ENCODE measurements around the gene CTDSP2.

The CTDSP2 gene

DNA sequence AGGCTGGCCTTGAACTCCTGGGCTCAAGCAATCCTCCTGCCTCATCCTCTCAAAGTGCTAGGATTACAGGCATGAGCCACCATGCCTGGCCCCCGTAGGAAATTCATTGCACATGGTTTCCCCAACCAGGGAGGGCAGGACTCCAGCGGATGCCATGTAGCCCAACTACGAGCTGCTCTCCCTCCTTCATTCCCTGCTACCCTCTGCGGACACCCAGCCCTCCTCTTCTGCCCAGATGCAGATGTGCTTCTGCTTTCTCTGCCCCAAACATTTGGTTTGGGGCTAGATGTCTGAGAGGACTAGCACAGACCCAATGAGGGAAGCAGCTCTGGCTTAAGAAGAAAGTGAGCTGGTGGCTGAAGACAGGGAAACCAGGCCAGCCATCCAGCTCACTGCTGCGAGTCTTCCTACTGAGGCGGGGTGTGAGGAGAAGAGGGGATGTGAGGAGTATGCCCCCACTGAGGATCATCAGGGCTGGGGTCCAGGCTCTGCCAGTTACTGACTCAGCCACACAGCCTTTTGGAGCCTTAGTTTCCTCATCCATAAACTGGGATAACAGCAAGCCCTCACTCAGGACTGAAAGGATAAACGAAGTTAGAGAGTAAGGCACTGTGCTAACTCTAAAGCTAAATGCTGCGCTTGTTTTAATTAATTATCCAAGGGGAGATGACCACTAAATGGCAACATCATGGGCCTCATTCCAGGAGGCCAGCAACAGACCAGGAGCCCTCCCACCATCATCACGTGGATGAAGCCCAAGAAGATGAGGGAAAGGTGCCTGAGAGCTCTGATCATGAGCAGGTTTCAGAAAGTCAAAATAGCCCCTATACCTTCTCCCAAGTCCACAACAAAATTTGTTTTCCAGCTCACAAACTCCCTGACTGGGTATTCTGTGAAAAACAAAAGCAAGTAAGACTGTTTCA is 10.9 kb downstream of the CTDSP2 start:
- DNase-seq (ENCODE audit: low read depth in 1 of 2, low spot score in 1 of 2), result no peak
- no peak for TF ChIP-seq JUND (IDR thresholded peaks at IDR 0.05; ENCODE audit: low read depth)
- in situ Hi-C loops (cut with HindIII; ENCODE audit: low pct_unique_long_range_greater_than_20kb, low sequenced_read_pairs), result no loop called here

DNA sequence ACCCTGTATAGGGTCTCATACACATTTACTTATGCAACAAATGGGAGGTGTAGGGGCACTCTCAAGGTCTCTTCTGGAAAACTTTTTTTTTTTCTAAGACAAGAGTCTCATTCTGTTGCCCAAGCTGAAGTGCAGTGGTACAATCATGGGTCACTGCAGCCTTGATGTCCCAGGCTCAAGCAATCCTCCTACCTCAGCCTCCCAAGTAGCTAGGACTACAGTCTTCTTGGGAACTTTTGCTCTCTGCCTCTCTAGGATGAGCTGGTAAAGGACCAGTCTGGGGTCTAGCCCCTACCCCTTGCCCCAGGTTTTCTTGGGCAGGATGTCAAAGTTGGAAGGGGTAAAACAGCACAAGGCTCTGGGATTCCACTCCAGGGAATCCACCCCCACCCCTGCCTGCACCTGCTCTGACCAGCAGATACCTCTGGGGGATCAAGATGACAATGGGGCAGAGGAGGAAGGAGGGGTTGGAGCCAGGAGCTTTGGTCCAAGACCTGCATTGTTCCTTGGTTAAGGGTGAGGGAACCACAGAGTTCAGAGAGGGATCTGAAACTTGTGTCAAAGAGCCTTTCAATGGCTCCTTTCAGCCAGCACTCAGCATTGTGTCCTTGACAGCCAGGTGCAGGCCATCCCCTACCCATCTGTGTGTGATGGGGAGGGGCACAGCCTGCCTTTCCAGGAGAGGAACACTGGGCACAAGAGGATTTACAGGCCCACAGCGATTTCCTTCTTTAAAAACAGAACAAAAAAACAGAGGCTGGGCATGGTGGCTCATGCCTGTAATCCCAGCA is 12.2 kb downstream of the CTDSP2 start:
- in situ Hi-C loops (cut with HindIII; ENCODE audit: low pct_unique_long_range_greater_than_20kb, low sequenced_read_pairs), result no loop called here
- TF ChIP-seq JUND (IDR thresholded peaks at IDR 0.05; ENCODE audit: low read depth), result no peak
- no peak for DNase-seq (ENCODE audit: low read depth in 1 of 2, low spot score in 1 of 2)

DNA sequence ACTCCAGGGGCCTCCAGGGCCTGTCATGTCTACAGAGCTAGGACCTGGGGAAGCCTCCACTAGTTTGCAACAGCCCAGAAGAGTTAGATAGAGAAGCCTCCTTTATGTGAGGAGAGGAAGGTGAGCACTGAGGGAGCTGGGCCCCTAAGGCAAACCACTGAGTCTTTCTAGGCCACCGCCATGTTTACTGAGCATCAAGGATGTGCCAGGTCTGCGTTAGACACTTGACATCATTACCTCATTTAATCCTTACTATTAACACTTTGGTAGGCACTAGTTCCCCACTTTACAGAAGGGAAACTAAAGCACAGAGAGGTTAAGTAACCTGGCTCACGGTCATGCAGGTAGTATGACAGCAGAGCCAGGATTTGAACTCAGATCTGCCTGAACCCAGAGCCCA is 12.9 kb downstream of the CTDSP2 start:
- no peak for DNase-seq (ENCODE audit: low read depth in 1 of 2, low spot score in 1 of 2)
- TF ChIP-seq JUND (IDR thresholded peaks at IDR 0.05; ENCODE audit: low read depth), result no peak
- in situ Hi-C loops (cut with HindIII; ENCODE audit: low pct_unique_long_range_greater_than_20kb, low sequenced_read_pairs), result no loop called here

DNA sequence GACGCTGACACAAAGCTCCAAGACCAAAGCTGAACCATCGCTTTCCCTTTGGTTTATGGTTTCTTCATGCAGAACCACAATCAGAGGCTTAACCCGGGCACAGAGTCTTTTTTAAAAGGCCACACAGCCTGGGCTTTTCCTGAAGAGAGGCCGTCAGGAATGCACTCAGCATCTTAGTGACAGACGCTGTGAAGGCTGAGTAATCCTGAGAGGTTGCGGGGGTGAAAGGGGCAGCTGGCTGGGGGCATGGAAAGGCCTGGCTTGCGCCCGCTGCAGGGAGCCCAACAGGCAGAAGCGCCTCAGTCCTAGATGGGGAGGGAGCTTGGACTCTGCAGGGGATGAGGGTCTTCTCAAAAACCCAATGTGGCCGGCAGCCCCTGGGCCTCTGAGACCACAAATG is 13.6 kb downstream of the CTDSP2 start:
- TF ChIP-seq JUND (IDR thresholded peaks at IDR 0.05; ENCODE audit: low read depth), result no peak
- in situ Hi-C loops (cut with HindIII; ENCODE audit: low pct_unique_long_range_greater_than_20kb, low sequenced_read_pairs), result no loop called here
- no peak for DNase-seq (ENCODE audit: low read depth in 1 of 2, low spot score in 1 of 2)

DNA sequence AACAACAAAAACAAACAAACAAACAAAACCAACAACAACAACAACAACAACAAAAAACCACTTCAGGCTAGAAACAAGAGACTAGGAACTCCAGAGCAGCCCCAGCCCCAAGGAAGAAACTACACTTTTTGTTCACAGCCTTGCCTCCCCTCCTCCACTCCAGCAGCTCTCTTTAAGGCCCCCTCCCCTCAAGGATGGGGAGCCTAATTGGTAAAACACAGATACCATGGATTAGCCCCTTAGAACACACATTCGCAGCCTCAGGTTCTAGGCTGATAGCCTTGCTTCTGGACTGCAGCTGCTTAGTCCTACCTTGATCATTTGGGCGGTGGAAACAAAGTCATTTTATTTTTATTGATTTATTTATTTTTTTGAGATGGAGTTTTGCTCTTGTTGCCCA is 16.1 kb downstream of the CTDSP2 start:
- in situ Hi-C loops (cut with HindIII; ENCODE audit: low pct_unique_long_range_greater_than_20kb, low sequenced_read_pairs), result no loop called here
- DNase-seq (ENCODE audit: low read depth in 1 of 2, low spot score in 1 of 2), result no peak
- TF ChIP-seq JUND (IDR thresholded peaks at IDR 0.05; ENCODE audit: low read depth), result no peak

DNA sequence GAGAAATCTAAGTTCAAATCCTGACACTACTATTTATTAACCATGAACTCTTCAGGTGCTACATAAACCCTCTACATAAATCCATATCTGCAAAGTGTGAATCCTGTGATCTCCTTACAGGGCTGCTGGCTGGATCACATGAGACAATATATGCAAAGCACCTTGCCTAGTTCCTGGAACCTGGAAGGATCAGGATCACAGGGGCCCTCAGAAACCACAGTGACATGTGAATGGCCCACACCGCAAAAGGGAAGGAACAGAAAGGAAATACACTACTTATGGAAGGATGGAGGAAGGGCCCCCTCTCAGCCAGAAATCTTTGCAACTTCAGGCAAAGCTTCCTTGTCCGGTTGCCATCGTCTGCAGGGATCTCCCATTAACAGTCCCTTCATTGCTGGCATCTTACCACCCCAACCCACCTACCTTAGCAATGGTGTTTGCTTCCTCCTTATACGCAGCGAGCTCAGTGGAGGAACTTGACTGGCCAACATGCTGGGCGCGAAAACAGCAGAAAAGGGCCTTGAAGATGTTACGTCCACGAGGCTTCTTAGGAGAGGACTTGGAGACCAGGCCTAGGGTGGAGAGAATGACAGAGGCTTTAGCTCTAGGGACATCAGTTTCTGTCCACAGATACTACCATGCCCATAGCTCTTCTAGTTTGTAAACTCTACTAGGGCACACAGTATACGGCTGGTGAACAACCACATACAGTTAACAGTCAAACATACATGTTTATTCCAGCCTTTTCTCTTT is 17.3 kb downstream of the CTDSP2 start:
- no peak for DNase-seq (ENCODE audit: low read depth in 1 of 2, low spot score in 1 of 2)

DNA sequence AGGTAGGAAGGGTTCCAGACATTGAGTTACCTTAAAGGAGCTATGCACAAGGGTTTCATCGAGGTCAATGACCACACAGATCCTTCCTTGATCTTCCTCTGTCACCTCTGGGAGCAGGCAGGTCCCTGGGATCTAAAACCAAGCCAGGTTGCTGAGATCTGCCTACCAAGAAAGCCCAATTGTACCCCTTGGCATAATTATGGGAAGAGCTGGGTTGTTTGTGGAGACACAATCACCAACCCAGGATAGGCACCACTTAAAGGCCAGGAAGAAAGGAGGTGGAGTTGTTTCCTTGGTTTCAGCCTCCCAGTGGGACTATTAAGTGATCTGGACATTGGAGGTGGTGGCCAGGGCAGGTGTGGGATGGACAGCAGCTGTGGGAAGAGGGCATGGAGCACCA is 19.6 kb downstream of the CTDSP2 start:
- DNase-seq (ENCODE audit: low read depth in 1 of 2, low spot score in 1 of 2), result no peak
- TF ChIP-seq JUND (IDR thresholded peaks at IDR 0.05; ENCODE audit: low read depth), result no peak
- in situ Hi-C loops (cut with HindIII; ENCODE audit: low pct_unique_long_range_greater_than_20kb, low sequenced_read_pairs), result no loop called here

More for the DNA sequence above, 17.3 kb downstream of the CTDSP2 start:
- no peak for TF ChIP-seq JUND (IDR thresholded peaks at IDR 0.05; ENCODE audit: low read depth)
- in situ Hi-C loops (cut with HindIII; ENCODE audit: low pct_unique_long_range_greater_than_20kb, low sequenced_read_pairs), result no loop called here

DNA sequence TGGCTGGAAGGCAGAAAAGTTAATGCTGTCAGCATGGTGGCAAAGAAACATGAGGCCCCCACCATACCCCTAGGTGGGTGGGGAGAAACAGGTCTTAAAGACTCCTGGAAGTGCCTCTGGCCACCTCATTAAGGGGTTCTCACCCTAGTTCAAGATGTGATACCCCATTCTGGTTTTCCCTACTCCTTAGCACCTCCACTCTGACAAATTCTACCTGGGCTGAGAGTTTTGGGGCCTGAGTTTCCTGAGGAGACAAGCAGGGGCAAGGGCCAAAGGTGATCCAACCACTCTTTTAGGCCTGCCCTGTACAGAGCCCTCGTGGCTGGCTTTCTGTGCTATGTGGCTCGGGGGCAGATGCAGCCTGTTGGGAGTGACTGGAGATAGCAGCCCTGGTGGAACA is 20.1 kb downstream of the CTDSP2 start:
- no peak for TF ChIP-seq JUND (IDR thresholded peaks at IDR 0.05; ENCODE audit: low read depth)
- no peak for DNase-seq (ENCODE audit: low read depth in 1 of 2, low spot score in 1 of 2)
- in situ Hi-C loops (cut with HindIII; ENCODE audit: low pct_unique_long_range_greater_than_20kb, low sequenced_read_pairs), result no loop called here

DNA sequence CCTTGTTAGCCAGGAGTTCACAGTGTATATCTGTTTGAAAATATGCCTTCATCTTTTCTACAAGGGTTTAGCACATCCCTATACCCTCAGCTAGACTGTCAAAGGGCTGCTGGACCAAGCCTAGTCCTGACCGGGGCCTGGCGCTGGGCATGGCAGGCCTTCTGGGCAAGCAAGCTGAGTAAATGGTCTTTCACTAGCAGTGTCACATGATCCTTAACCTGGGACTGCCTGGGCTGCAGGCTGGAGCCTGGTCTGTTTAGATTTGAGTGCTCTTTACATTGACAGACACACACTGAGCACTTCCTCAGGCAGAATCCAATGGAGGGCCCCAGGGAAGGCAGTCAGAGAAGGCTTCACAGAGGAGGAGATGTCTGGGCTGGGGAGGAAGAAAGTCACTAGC is 21.1 kb downstream of the CTDSP2 start:
- TF ChIP-seq JUND (IDR thresholded peaks at IDR 0.05; ENCODE audit: low read depth), result no peak
- DNase-seq (ENCODE audit: low read depth in 1 of 2, low spot score in 1 of 2), result no peak
- in situ Hi-C loops (cut with HindIII; ENCODE audit: low pct_unique_long_range_greater_than_20kb, low sequenced_read_pairs), result no loop called here

DNA sequence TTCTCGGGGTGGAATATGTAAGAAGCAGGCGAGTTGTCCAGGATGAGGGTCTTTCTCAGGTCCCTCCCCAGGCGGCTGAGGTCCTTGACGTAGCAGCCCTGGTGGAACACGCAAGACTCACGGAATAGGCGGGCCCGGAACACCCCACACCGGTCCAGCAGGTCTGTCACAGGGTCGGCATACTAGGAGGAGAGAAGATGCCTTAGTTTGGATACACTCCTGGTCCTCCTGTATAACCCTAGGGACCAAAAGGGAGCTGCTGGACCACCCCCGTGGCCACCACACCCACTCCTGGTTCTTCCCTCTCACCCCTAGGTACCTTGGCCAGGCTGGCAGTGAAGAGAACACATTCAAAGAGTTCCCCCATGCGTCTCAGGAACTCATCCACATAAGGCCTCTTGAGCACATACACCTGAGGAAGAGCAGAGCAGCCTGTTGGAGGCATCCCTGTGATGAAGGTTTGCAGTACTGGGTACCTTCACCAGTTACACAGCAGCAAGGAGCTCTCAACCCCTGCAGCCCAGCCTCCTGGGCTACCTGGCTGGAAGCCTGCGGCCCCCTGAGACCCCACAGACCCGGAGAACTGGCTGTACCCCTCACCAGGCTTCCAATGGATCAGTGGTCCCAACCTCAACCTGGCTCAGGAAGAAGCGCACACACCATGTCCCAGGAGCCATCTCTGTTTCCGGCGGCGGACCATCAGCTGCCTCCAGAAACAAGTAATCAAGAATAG is 22.5 kb downstream of the CTDSP2 start:
- TF ChIP-seq JUND (IDR thresholded peaks at IDR 0.05; ENCODE audit: low read depth), result no peak
- in situ Hi-C loops (cut with HindIII; ENCODE audit: low pct_unique_long_range_greater_than_20kb, low sequenced_read_pairs), result no loop called here
- DNase-seq (ENCODE audit: low read depth in 1 of 2, low spot score in 1 of 2), result no peak

DNA sequence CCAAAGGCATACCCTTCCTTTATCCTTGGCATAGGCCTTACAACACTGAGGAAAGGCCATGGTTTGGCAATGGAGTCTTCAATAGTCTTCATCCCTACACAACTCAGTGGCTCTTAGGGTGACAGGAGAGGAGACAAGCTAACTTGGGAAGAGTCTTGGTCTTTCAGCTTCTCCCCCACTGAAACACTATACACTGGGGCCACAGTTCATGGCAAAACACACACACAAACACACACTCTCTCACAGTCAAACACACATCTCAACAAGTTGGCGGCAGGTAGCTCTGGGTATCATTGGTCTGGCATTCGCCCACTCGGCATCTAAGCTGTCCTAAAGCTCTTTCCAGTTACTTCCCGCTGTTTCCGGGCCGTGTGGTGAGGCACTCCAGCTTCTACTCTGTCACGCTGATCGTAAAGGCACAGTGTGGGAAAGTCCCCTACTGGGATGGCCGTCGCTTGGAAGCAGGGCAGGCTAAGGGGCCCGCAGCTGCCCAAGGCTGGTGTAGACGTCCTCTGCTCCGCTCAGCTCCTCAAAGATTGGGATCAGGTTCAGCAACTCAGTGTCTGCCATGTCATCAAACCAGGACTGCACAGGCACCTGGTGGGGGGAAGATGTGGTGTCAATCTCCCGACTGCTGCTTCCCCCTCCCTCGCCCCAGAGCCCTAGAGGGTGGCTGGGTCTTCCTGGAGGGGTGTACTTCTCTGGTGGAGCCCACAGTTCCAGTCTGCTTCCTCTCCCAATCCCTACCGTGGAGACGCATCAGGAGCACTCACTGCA is 23.2 kb downstream of the CTDSP2 start:
- in situ Hi-C loops (cut with HindIII; ENCODE audit: low pct_unique_long_range_greater_than_20kb, low sequenced_read_pairs), result no loop called here
- no peak for TF ChIP-seq JUND (IDR thresholded peaks at IDR 0.05; ENCODE audit: low read depth)
- DNase-seq (ENCODE audit: low read depth in 1 of 2, low spot score in 1 of 2), result no peak

Measured in T47D (cell line).